ENCODE data around the gene UPF1. TPM values are rescaled to one million over a fixed set of nuclear protein-coding genes. Genes with fewer than 3 reads are reported as not detected.

UPF1 gene
- total and polyA plus RNA-seq, 2 experiments from 2014 or later = 36.4 to 121 TPM

DNA sequence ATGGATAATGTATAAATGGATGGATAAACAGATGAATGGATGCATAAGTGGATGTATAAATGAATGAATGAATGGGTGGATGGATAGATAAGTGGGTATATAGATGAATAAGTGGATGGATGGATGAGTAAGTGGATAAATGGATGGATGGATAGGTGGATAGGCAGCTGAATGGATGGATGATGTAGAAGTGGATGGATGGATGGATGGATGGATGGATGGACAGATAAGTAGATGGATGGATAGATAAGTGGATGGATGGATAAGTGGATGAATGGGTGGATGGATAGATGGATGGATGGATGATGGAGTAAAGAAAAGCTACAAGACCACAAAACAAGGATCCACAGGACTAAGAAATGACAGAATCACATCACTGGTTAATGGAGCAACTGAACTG, 31.7 kb upstream of the UPF1 start:
- DNase-seq (ENCODE audit: low read depth in 1 of 2, low spot score in 1 of 2) = no peak
- Histone ChIP-seq H3K27ac (no peak overlapping the region), H3K9me3 (ENCODE audit: low read depth) (no peaks in the 10 kb centered on the region), H3K36me3 (no peaks in the 10 kb centered on the region), H3K27me3 (peaks cover 58% of the 10 kb centered on the region), H3K4me3 (no peak overlapping the region), H3K4me1 (ENCODE audit: low read depth) (no peaks in the 10 kb centered on the region)
- TF ChIP-seq, protein P1, sequence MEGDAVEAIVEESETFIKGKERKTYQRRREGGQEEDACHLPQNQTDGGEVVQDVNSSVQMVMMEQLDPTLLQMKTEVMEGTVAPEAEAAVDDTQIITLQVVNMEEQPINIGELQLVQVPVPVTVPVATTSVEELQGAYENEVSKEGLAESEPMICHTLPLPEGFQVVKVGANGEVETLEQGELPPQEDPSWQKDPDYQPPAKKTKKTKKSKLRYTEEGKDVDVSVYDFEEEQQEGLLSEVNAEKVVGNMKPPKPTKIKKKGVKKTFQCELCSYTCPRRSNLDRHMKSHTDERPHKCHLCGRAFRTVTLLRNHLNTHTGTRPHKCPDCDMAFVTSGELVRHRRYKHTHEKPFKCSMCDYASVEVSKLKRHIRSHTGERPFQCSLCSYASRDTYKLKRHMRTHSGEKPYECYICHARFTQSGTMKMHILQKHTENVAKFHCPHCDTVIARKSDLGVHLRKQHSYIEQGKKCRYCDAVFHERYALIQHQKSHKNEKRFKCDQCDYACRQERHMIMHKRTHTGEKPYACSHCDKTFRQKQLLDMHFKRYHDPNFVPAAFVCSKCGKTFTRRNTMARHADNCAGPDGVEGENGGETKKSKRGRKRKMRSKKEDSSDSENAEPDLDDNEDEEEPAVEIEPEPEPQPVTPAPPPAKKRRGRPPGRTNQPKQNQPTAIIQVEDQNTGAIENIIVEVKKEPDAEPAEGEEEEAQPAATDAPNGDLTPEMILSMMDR (IDR thresholded peaks at IDR 0.05; ENCODE audit: low read depth, low read length) = no peak

DNA sequence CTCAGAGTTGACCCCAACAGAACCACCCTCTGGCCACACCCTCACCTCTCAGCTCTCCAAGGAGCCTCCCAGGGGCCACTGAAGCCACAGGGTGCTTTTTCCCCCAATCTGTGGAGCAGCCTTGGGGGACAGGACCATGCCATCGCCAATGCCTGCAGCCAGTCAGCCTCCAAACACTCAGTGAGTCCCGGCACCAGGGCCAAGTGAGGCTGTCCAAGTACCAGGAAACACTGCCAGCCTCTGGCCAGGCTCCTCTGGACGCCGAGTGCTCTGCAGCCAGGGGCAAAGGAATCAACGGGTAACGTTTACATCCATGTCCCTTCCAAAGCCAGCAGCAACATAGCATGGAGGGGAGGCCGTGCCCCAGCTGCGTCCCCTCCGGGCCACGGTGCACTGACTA, 31.1 kb upstream of the UPF1 start:
- Histone ChIP-seq H3K27me3 (peaks cover 52% of the 10 kb centered on the region), H3K9me3 (ENCODE audit: low read depth) (no peaks in the 10 kb centered on the region), H3K4me1 (ENCODE audit: low read depth) (no peaks in the 10 kb centered on the region), H3K36me3 (no peaks in the 10 kb centered on the region), H3K4me3 (no peak overlapping the region), H3K27ac (no peak overlapping the region)
- no peak for DNase-seq (ENCODE audit: low read depth in 1 of 2, low spot score in 1 of 2)
- TF ChIP-seq, protein P1 (IDR thresholded peaks at IDR 0.05; ENCODE audit: low read depth, low read length) = no peak

DNA sequence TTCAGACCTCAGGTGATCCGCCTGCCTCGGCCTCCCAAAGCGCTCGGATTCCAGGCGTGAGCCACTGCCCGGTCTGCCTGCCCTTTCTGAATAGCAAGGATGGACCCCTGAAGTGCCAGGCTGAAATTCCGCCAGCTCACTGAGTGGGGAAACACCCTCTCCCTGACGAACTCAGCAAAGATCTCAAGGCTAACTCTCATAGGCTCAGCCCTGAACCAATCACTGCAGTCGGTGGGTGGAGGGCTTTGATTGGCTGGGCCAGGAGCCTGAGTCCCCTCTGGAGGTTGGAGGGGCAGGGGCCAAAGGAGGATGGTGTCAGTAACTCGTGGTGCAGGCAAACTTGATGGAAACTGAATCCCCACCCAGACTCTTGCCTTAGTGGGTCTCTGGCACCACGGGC, 29.4 kb upstream of the UPF1 start:
- Histone ChIP-seq H3K27me3 (peaks cover 36% of the 10 kb centered on the region), H3K4me1 (ENCODE audit: low read depth) (no peaks in the 10 kb centered on the region), H3K36me3 (no peaks in the 10 kb centered on the region), H3K9me3 (ENCODE audit: low read depth) (no peaks in the 10 kb centered on the region), H3K4me3 (no peak overlapping the region), H3K27ac (no peak overlapping the region)
- TF ChIP-seq, protein P1 (IDR thresholded peaks at IDR 0.05; ENCODE audit: low read depth, low read length) = no peak
- DNase-seq (ENCODE audit: low read depth in 1 of 2, low spot score in 1 of 2) = no peak

DNA sequence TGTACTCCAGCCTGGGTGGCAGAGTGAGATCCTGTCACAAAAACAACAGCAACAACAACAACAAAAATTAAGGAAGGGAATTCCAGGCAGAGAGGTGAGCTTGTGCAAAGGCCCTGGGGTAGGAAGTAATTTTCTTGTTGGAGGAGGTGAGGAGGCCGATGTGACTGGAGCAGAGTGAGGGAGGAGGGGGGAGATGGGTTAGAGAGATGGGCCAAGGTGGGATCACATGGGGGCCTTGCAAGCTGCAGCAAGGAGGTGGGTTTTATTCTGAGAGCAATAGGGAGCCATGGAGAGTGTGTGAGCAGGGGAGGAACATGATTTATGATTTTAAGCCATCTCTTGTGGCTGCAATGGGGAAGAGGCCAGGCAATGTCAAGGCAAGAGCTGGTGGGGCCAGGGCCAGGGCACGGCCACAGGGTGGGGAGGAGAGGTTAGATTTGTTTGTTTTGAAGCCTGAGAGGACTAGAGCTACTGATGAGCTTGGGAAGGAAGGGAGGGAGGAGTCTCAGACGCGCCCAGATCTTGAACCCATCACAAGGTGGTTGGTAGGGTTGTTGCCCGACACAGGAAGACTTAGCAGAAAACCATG, 28.1 kb upstream of the UPF1 start:
- Histone ChIP-seq H3K27me3 (peaks cover 23% of the 10 kb centered on the region), H3K36me3 (no peaks in the 10 kb centered on the region), H3K9me3 (ENCODE audit: low read depth) (no peaks in the 10 kb centered on the region), H3K4me1 (ENCODE audit: low read depth) (no peaks in the 10 kb centered on the region), H3K27ac (no peak overlapping the region), H3K4me3 (no peak overlapping the region)
- DNase-seq (ENCODE audit: low read depth in 1 of 2, low spot score in 1 of 2) = no peak
- TF ChIP-seq, protein P1 (IDR thresholded peaks at IDR 0.05; ENCODE audit: low read depth, low read length) = no peak

DNA sequence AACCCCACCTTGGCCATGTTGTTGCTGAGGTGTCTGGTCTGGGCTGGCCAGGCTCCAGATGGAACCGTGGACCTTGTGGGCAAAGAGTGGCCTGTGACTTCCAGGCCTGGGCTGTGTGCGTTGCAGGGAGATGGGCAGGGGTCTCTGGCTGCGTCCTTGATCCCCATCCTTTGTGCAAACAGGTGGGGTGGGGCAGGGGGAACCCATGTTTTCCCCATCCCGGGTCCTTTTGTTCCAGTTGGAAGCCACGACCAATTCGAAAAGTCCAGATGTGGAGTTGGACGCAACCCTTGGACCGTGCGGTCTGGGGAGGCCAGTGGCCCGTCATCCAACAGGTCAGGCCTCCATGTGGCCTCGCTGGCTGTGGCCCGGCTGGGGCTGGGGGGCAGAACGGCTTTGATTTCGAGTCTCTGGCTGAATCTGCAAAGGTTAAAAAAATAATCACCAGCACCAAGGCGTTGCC, 27.6 kb upstream of the UPF1 start:
- H3K4me3 ChIP-seq = no peak overlapping the region
- no peaks in the 10 kb centered on the region for H3K4me1 ChIP-seq (ENCODE audit: low read depth)
- no peaks in the 10 kb centered on the region for H3K9me3 ChIP-seq (ENCODE audit: low read depth)
- no peak for DNase-seq (ENCODE audit: low read depth in 1 of 2, low spot score in 1 of 2)
- TF ChIP-seq, protein P1 (IDR thresholded peaks at IDR 0.05; ENCODE audit: low read depth, low read length) = no peak
- peaks cover 21% of the 10 kb centered on the region for H3K27me3 ChIP-seq
- H3K27ac ChIP-seq = no peak overlapping the region
- no peaks in the 10 kb centered on the region for H3K36me3 ChIP-seq

All from cardiac muscle cell (in vitro differentiated cells and primary cell).